GM12878 (cell line): Measurements from ENCODE around the gene CD38. TPM values are rescaled to one million over a fixed set of nuclear protein-coding genes. Genes with fewer than 3 reads are reported as not detected.

ENCODE experiments used
- ATAC-seq: fragments of 200-7000 bp; cut with Tn5 transposase; 3 replicates; pipeline ENCODE4 v1.9.1; 2020; ENCODE audit warnings: mild to moderate bottlenecking, moderate library complexity
- BruUV-seq: library from RNA; stranded (reverse); fragments of 400-500 nt; replicated peaks from 2 replicates; lab custom pipeline; 2021; lab: Mats Ljungman, UMichigan
- CTCF ChIA-PET: fragments of 300-600 bp; sonication (Branson Sonifier 250); formaldehyde crosslinking; extraction: SDS; loops from one replicate; lab custom pipeline; 2021; ENCODE audit warnings: inconsistent platforms; lab: Yijun Ruan, JAX
- POLR2A ChIA-PET: fragments of 350-600 bp; formaldehyde crosslinking; extraction: SDS; loops from one replicate; lab custom pipeline; 2021; ENCODE audit warnings: inconsistent platforms; lab: Charles Lee
- RAD21 ChIA-PET: fragments of 300-600 bp; sonication (Branson Sonifier 250); formaldehyde crosslinking; loops from one replicate; lab custom pipeline; 2023; ENCODE audit warnings: antibody characterized with exemption; ENCODE audit not compliant: unreplicated experiment; lab: Charles Lee
- SMC1A ChIA-PET: fragments of 300-600 bp; sonication (Branson Sonifier 250); formaldehyde crosslinking; loops from one replicate; lab custom pipeline; 2023; ENCODE audit not compliant: unreplicated experiment, uncharacterized antibody; lab: Charles Lee
- DNase-seq: peaks from one replicate; pipeline ENCODE4 v3.0.0-alpha.2; 2011; ENCODE audit warnings: low read depth, low spot score
- FAIRE-seq: peaks from 3 replicates; lab custom pipeline; 2011; peaks lifted over from hg19 to GRCh38; lab: Jason Lieb, UNC
- H2AFZ ChIP-seq: 2 replicates; pipeline ENCODE4 v1.6.0; 2011; ENCODE audit warnings: low read depth, low read length, control low read depth; ENCODE audit not compliant: control insufficient read depth
- H3K27ac ChIP-seq: 2 replicates; pipeline ENCODE4 v1.5.1; 2011; ENCODE audit warnings: control low read depth; ENCODE audit not compliant: control insufficient read depth, insufficient read depth
- H3K27me3 ChIP-seq, 2 experiments: replicated peaks in 1 of 2; 2 replicates each; pipeline versions ENCODE4 v1.6.0 to v1.6.1; 2011; ENCODE audit warnings: low read length in 1 of 2; ENCODE audit not compliant: control insufficient read depth in 2 of 2, insufficient read depth in 2 of 2
- H3K36me3 ChIP-seq, 2 experiments: 2 replicates each; pipeline ENCODE4 v1.5.1; 2011; ENCODE audit warnings: low read length in 1 of 2; ENCODE audit not compliant: control insufficient read depth in 2 of 2, insufficient read depth in 2 of 2
- H3K4me1 ChIP-seq: 2 replicates; pipeline ENCODE4 v1.6.1; 2011; ENCODE audit warnings: mild to moderate bottlenecking, low read length, moderate library complexity, mixed read lengths; ENCODE audit not compliant: control insufficient read depth, insufficient read depth
- H3K4me2 ChIP-seq: 2 replicates; pipeline ENCODE4 v1.6.0; 2011; ENCODE audit warnings: control low read depth; ENCODE audit not compliant: control insufficient read depth, insufficient read depth
- H3K4me3 ChIP-seq: fragments of 200-600 bp; sonication (generic); 2 replicates; pipeline ENCODE4 v1.5.1; 2016
- H3K79me2 ChIP-seq: 2 replicates; pipeline ENCODE4 v1.6.0; 2011; ENCODE audit warnings: low read length; ENCODE audit not compliant: control insufficient read depth, insufficient read depth
- H3K9ac ChIP-seq: 2 replicates; pipeline ENCODE4 v1.8.0; 2011; ENCODE audit warnings: low read length, control low read depth, mixed read lengths; ENCODE audit not compliant: control insufficient read depth, insufficient read depth
- H3K9me3 ChIP-seq: replicated peaks from 3 replicates; pipeline ENCODE4 v1.5.1; 2011; ENCODE audit warnings: mild to moderate bottlenecking, low read length; ENCODE audit not compliant: control insufficient read depth, insufficient read depth
- H4K20me1 ChIP-seq: 2 replicates; pipeline ENCODE4 v1.6.0; 2011; ENCODE audit not compliant: control insufficient read depth, insufficient read depth
- CTCF ChIP-seq, 3 experiments: IDR thresholded peaks in 2 of 3; conservative IDR thresholded peaks in 1 of 3; 2 replicates each; pipeline ENCODE4 v1.5.1; 2011; ENCODE audit warnings: low read depth in 3 of 3, low read length in 3 of 3, mild to moderate bottlenecking in 3 of 3, control low read depth in 2 of 3, moderate library complexity in 2 of 3, inconsistent platforms in 1 of 3, mixed read lengths in 1 of 3; ENCODE audit not compliant: control insufficient read depth in 2 of 3, insufficient read depth in 1 of 3; ENCODE audit errors: extremely low read depth in 1 of 3
- ETV6 ChIP-seq, 2 experiments: fragments of 450-650 bp in 1 of 2; IDR thresholded peaks in 1 of 2; conservative IDR thresholded peaks in 1 of 2; 2 replicates each; pipeline ENCODE4 v1.6.1; 2014; ENCODE audit warnings: antibody characterized with exemption in 1 of 2, borderline replicate concordance in 1 of 2, low read depth in 1 of 2, mild to moderate bottlenecking in 1 of 2, moderate library complexity in 1 of 2
- IKZF1 ChIP-seq: fragments of 450-650 bp; conservative IDR thresholded peaks from 2 replicates; pipeline ENCODE4 v1.6.1; 2017; ENCODE audit warnings: antibody characterized with exemption, mild to moderate bottlenecking
- RAD51 ChIP-seq: fragments of 450-650 bp; IDR thresholded peaks from 2 replicates; pipeline ENCODE4 v1.6.1; 2016; ENCODE audit warnings: moderate library complexity, mild to moderate bottlenecking, inconsistent platforms
- RUNX3 ChIP-seq: IDR thresholded peaks from 2 replicates; pipeline ENCODE4 v1.6.1; 2012; ENCODE audit warnings: low read length, inconsistent platforms
- TARDBP ChIP-seq: IDR thresholded peaks from 2 replicates; pipeline ENCODE4 v1.6.1; 2016; ENCODE audit warnings: borderline replicate concordance
- WGBS: methylation state at CpG from one replicate; pipeline ENCODE4 v1.1.6; 2016; ENCODE audit warnings: low lambda C conversion rate; ENCODE audit not compliant: insufficient replicate concordance, insufficient coverage; ENCODE audit errors: missing lambda C conversion rate; 5-methylcytosine and 5-hydroxymethylcytosine counted together
- in situ Hi-C: fragments of 300-500 bp; cut with MboI; formaldehyde crosslinking; loops from 9 replicates; pipeline ENCODE4 v1.14.3; 2018; ENCODE audit warnings: mixed read lengths
- intact Hi-C: fragments of 100-400 bp; cut with micrococcal nuclease; formaldehyde crosslinking; loops from one replicate; pipeline ENCODE4 v1.14.2; 2022; ENCODE audit not compliant: unreplicated experiment
- polyA plus RNA-seq, 11 experiments: library from polyadenylated mRNA; depleted of rRNA in 4 of 11; unstranded in 6 of 11; stranded (reverse) in 5 of 11; fragments of >200 nt; fragmentation: Nextera tagmentation in 4 of 11; fragmentation: Illumina TruSeq in 1 of 11; extraction: Ambion mirVana in 4 of 11; extraction: Trizol in 1 of 11; gene quantifications; 1 replicate in 1 of 11; 2 replicates in 10 of 11; pipeline versions ENCODE4 v1.2.1 to v1.2.3, GENCODE V29; 2011 to 2016; ENCODE audit warnings: inconsistent platforms in 2 of 11, missing spikeins in 2 of 11, low read depth in 1 of 11
- total RNA-seq, 4 experiments: library from RNA; depleted of rRNA in 3 of 4; stranded (reverse); fragments of >200 nt in 3 of 4; fragmentation: Illumina TruSeq in 1 of 4; extraction: Trizol in 1 of 4; gene quantifications; 2 replicates each; pipeline versions ENCODE4 v1.2.1 to v1.2.3, GENCODE V29; 2013 to 2021

The CD38 gene
- total and polyA plus RNA-seq, 10 of the 15 experiments (the other 5 are each of a cell fraction or from before 2014, with no cell fraction given): 3.5 to 39.8 (median 12.7) TPM

GRCh38 chr4:15779306-15779705 is 1.2 kb downstream of the CD38 start:
- H3K9ac ChIP-seq: peak overlapping the region; percentile 63
- H4K20me1 ChIP-seq: no peaks in the 10 kb centered on the region
- DNase-seq (no peak), FAIRE-seq (no peak), ATAC-seq (no peak)
- H3K4me1 ChIP-seq: peaks cover 42% of the 10 kb centered on the region
- POLR2A ChIA-PET: interaction anchor here (0.6 to 3.7 kb wide), 4 partner anchors 9 to 101 kb away, joined by 3 to 28 read pairs (median 4); no protein-coding TSS in a partner anchor
- under 1% methylated on average over 14 of the region's 14 CpGs for WGBS
- CTCF ChIA-PET: interaction anchor here (1.0 to 8.6 kb wide), 15 partner anchors 7 to 176 kb away, joined by 3 to 96 read pairs (median 4); no protein-coding TSS in a partner anchor
- SMC1A ChIA-PET: interaction anchor here (0.8 to 5.7 kb wide), 15 partner anchors 9 to 134 kb away, joined by 3 to 31 read pairs (median 6); no protein-coding TSS in a partner anchor
- no peaks in the 10 kb centered on the region for H3K9me3 ChIP-seq
- BruUV-seq: TSS peak; percentile 68
- RAD21 ChIA-PET: interaction anchor here (0.6 to 5.3 kb wide), 13 partner anchors 9 to 177 kb away, joined by 3 to 30 read pairs (median 7); partner anchors contain the start of gene FAM200B
- H3K4me2 ChIP-seq: peak overlapping the region; percentile 77
- H3K27me3 ChIP-seq: peaks cover 0 to under 1% of the 10 kb centered on the region in 2 experiments; a peak in 1 of 4 replicates
- H3K27ac ChIP-seq: peak overlapping the region; percentile 38; the same call in 1 of the 2 replicates
- no peaks in the 10 kb centered on the region for H3K36me3 ChIP-seq
- in situ Hi-C loops: no loop called here
- H2AFZ ChIP-seq: no peak overlapping the region
- no peaks in the 10 kb centered on the region; the same call in 1 of the 2 replicates for H3K79me2 ChIP-seq
- H3K4me3 ChIP-seq: peak overlapping the region; percentile 72
- TF ChIP-seq TARDBP (0 out of 2 replicates have a peak, but pooled peaks have one; percentile 5), CTCF (IDR thresholded peaks at IDR 0.05 in 2 of 3, conservative IDR thresholded peaks at IDR 0.05 in 1 of 3; ENCODE audit: control insufficient read depth in 2 of 3, extremely low read depth in 1 of 3, insufficient read depth in 1 of 3, low read depth in 3 of 3, low read length in 3 of 3) (peak in 1 of 3 experiments; percentile 35; a peak in 2 of 6 replicates), RAD51 (no peak), IKZF1 (no peak), RUNX3 (no peak), ETV6 (conservative IDR thresholded peaks at IDR 0.05 in 1 of 2, IDR thresholded peaks at IDR 0.05 in 1 of 2; ENCODE audit: borderline replicate concordance in 1 of 2, low read depth in 1 of 2) (0 out of 4 replicates have a peak, but pooled peaks of 1 of the 2 experiments have one; percentile 10)
- intact Hi-C loops: loop anchor here (2.0 to 10.0 kb wide), 5 partner anchors 23 to 775 kb away; partner anchors contain the start of genes CPEB2, FAM200B and FBXL5
